Upper lobe of left lung (tissue), 6 donors: ENCODE results near the gene BAIAP2L1. TPM values are rescaled to one million over a fixed set of nuclear protein-coding genes. Genes with fewer than 3 reads are reported as not detected.

Source experiments
- ATAC-seq, 2 donors: fragments of 200-7000 bp; cut with Tn5 transposase; one replicate each; pipeline ENCODE4 v1.9.1; 2022; ENCODE audit warnings: mild to moderate bottlenecking in 2 of 2, moderate library complexity in 2 of 2; ENCODE audit not compliant: low FRiP score in 2 of 2
- DNase-seq, 2 donors: peaks; one replicate each; pipeline ENCODE4 v3.0.0-alpha.2; 2019 to 2020
- H3K27ac ChIP-seq, 4 donors: fragments of 200-600 bp; sonication (generic); one replicate each; pipeline ENCODE4 v1.5.1; 2016 to 2019
- H3K27me3 ChIP-seq, 4 donors: fragments of 200-600 bp; sonication (generic); one replicate each; pipeline ENCODE4 v1.5.1; 2017 to 2019
- H3K36me3 ChIP-seq, 4 donors: fragments of 200-600 bp; sonication (generic); one replicate each; pipeline ENCODE4 v1.5.1; 2016 to 2019
- H3K4me1 ChIP-seq, 4 donors: fragments of 200-600 bp; sonication (generic); one replicate each; pipeline ENCODE4 v1.5.1; 2018 to 2019
- H3K4me3 ChIP-seq, 4 donors: fragments of 200-600 bp; sonication (generic); one replicate each; pipeline ENCODE4 v1.5.1; 2017 to 2019; ENCODE audit warnings: mild to moderate bottlenecking in 2 of 4, moderate library complexity in 1 of 4
- H3K9me3 ChIP-seq, 4 donors: fragments of 200-600 bp; sonication (generic); one replicate each; pipeline ENCODE4 v1.5.1; 2018 to 2019
- CTCF ChIP-seq, 6 experiments: fragments of 450-650 bp in 4 of 6; fragments of 200-600 bp in 2 of 6; sonication (generic) in 2 of 6; IDR thresholded peaks; one replicate each; pipeline ENCODE4 v1.5.1; 2016 to 2019; ENCODE audit warnings: antibody characterized with exemption in 6 of 6
- EP300 ChIP-seq, 4 donors: sonication (generic); formaldehyde crosslinking; IDR thresholded peaks; one replicate each; pipeline ENCODE4 v1.5.1; 2017; ENCODE audit warnings: antibody characterized with exemption in 4 of 4, control low read depth in 2 of 4
- POLR2A ChIP-seq, 4 donors: fragments of 450-650 bp; IDR thresholded peaks; one replicate each; pipeline ENCODE4 v1.5.1; 2016 to 2017; ENCODE audit warnings: antibody characterized with exemption in 4 of 4, mild to moderate bottlenecking in 2 of 4
- POLR2AphosphoS5 ChIP-seq, 2 donors: sonication (generic); formaldehyde crosslinking; IDR thresholded peaks; one replicate each; pipeline ENCODE4 v1.5.1; 2017; ENCODE audit warnings: antibody characterized with exemption in 2 of 2
- WGBS, 2 donors: methylation state at CpG; one replicate each; pipeline ENCODE4 v1.1.5; 2017 to 2018; 5-methylcytosine and 5-hydroxymethylcytosine counted together
- total RNA-seq, 6 donors: library from RNA; depleted of rRNA in 4 of 6; stranded (reverse); fragments of >200 nt in 4 of 6; gene quantifications; one replicate each; pipeline versions ENCODE4 v1.1.0 to v1.2.1, GENCODE V29; 2016 to 2021
- donor health status: DM: no; HTN: no; CAD: no; lungs with moderate emphysema.
- donor health status: DM: no; HTN: yes; CAD: no; lungs with severe emphysema.

BAIAP2L1 gene
- total RNA-seq, 6 donors from 2014 or later, result 20.2 to 35.6 (median 26.6) TPM

- TF ChIP-seq POLR2A (IDR thresholded peaks at IDR 0.05), result no peak
- TF ChIP-seq POLR2AphosphoS5 (IDR thresholded peaks at IDR 0.05), result no peak
- no peak for TF ChIP-seq CTCF (IDR thresholded peaks at IDR 0.05)
- no peak for TF ChIP-seq EP300 (IDR thresholded peaks at IDR 0.05)
- WGBS, 2 donors, result 72 to 79% methylated on average over 7 of the region's 7 CpGs
- H3K4me1 ChIP-seq, result no peaks in the 10 kb centered on the region
- ATAC-seq (no peak), DNase-seq (no peak)
- no peaks in the 10 kb centered on the region for H3K27me3 ChIP-seq
- no peaks in the 10 kb centered on the region for H3K36me3 ChIP-seq
- H3K27ac ChIP-seq, result no peak overlapping the region
- H3K9me3 ChIP-seq, result no peaks in the 10 kb centered on the region
- no peak overlapping the region for H3K4me3 ChIP-seq
These were observed 54.3 kb downstream of the BAIAP2L1 start for GRCh38 chr7:98346515-98347069.

- H3K4me1 ChIP-seq, result no peaks in the 10 kb centered on the region
- H3K27me3 ChIP-seq, result no peaks in the 10 kb centered on the region
- TF ChIP-seq POLR2A (IDR thresholded peaks at IDR 0.05) (no peak), CTCF (IDR thresholded peaks at IDR 0.05) (no peak), POLR2AphosphoS5 (IDR thresholded peaks at IDR 0.05) (no peak)
- DNase-seq (no peak), ATAC-seq (no peak)
- no peaks in the 10 kb centered on the region for H3K36me3 ChIP-seq
- H3K9me3 ChIP-seq, result no peaks in the 10 kb centered on the region
- no peak overlapping the region for H3K27ac ChIP-seq
- H3K4me3 ChIP-seq, result no peak overlapping the region
- WGBS, 2 donors, result 83 to 88% methylated on average over 3 of the region's 3 CpGs
These were observed 59.8 kb downstream of the BAIAP2L1 start for GRCh38 chr7:98341106-98341505.

- H3K27ac ChIP-seq, result no peak overlapping the region
- no peaks in the 10 kb centered on the region for H3K36me3 ChIP-seq
- no peaks in the 10 kb centered on the region for H3K27me3 ChIP-seq
- H3K4me3 ChIP-seq, result no peak overlapping the region
- ATAC-seq (no peak), DNase-seq (no peak)
- no peaks in the 10 kb centered on the region for H3K4me1 ChIP-seq
- H3K9me3 ChIP-seq, result no peaks in the 10 kb centered on the region
- TF ChIP-seq POLR2AphosphoS5 (IDR thresholded peaks at IDR 0.05) (no peak), POLR2A (IDR thresholded peaks at IDR 0.05) (no peak), CTCF (IDR thresholded peaks at IDR 0.05) (no peak), EP300 (IDR thresholded peaks at IDR 0.05) (no peak)
- WGBS, 2 donors, result 93 to 95% methylated on average over 3 of the region's 3 CpGs
These were observed 61.8 kb downstream of the BAIAP2L1 start for GRCh38 chr7:98339043-98339442.

GRCh38 chr7:98338441-98338840 is 62.4 kb downstream of the BAIAP2L1 start:
- H3K9me3 ChIP-seq, result no peaks in the 10 kb centered on the region
- H3K27ac ChIP-seq, result no peak overlapping the region
- no peaks in the 10 kb centered on the region for H3K36me3 ChIP-seq
- ATAC-seq (no peak), DNase-seq (no peak)
- WGBS, 2 donors, result 95 to 96% methylated on average over 6 of the region's 6 CpGs
- H3K27me3 ChIP-seq, result no peaks in the 10 kb centered on the region
- H3K4me3 ChIP-seq, result no peak overlapping the region
- TF ChIP-seq POLR2A (IDR thresholded peaks at IDR 0.05) (no peak), CTCF (IDR thresholded peaks at IDR 0.05) (no peak), EP300 (IDR thresholded peaks at IDR 0.05) (no peak), POLR2AphosphoS5 (IDR thresholded peaks at IDR 0.05) (no peak)
- no peaks in the 10 kb centered on the region for H3K4me1 ChIP-seq

- no peak overlapping the region for H3K27ac ChIP-seq
- no peaks in the 10 kb centered on the region for H3K9me3 ChIP-seq
- no peak overlapping the region for H3K4me3 ChIP-seq
- no peaks in the 10 kb centered on the region for H3K27me3 ChIP-seq
- H3K36me3 ChIP-seq, result no peaks in the 10 kb centered on the region
- DNase-seq (no peak), ATAC-seq (no peak)
- no peak for TF ChIP-seq CTCF (IDR thresholded peaks at IDR 0.05)
- no peak for TF ChIP-seq POLR2AphosphoS5 (IDR thresholded peaks at IDR 0.05)
- no peak for TF ChIP-seq EP300 (IDR thresholded peaks at IDR 0.05)
- TF ChIP-seq POLR2A (IDR thresholded peaks at IDR 0.05), result no peak
- WGBS, 2 donors, result 93 to 94% methylated on average over 8 of the region's 8 CpGs
- no peaks in the 10 kb centered on the region for H3K4me1 ChIP-seq
These were observed 65.4 kb downstream of the BAIAP2L1 start for GRCh38 chr7:98335411-98335977.
